B cell (primary cell): Measurements from ENCODE around the gene LRRC63. TPM values are rescaled to one million over a fixed set of nuclear protein-coding genes. Genes with fewer than 3 reads are reported as not detected.

Experiments used
- ATAC-seq: fragments of 200-7000 bp; cut with Tn5 transposase; one replicate; pipeline ENCODE4 v1.10.0; 2021; ENCODE audit warnings: low read depth, mild to moderate bottlenecking, moderate number of reproducible peaks, moderate library complexity
- CTCF ChIA-PET: fragments of 350-600 bp; sonication (Branson Sonifier 250); formaldehyde crosslinking; loops from one replicate; lab custom pipeline; 2021; ENCODE audit warnings: antibody characterized with exemption, inconsistent platforms; lab: Charles Lee
- POLR2A ChIA-PET: fragments of 350-600 bp; sonication (Branson Sonifier 250); formaldehyde crosslinking; loops from one replicate; lab custom pipeline; 2021; ENCODE audit warnings: antibody characterized with exemption; lab: Charles Lee
- DNase-seq: peaks from one replicate; pipeline ENCODE4 v3.0.0; 2013
- H2AFZ ChIP-seq: 2 replicates; pipeline ENCODE4 v1.6.1; 2012; ENCODE audit warnings: mild to moderate bottlenecking, low read depth, low read length; ENCODE audit not compliant: insufficient read depth, poor library complexity, severe bottlenecking
- H3K27ac ChIP-seq, 2 donors: 1 replicate in 1 of 2; 2 replicates in 1 of 2; pipeline ENCODE4 v1.5.1; 2012 to 2013; ENCODE audit warnings: low read length in 2 of 2, mild to moderate bottlenecking in 2 of 2, moderate library complexity in 1 of 2
- H3K27me3 ChIP-seq, 4 experiments: fragments of 200-600 bp in 1 of 4; sonication (generic) in 1 of 4; replicated peaks in 1 of 4; 1 replicate in 2 of 4; 2 replicates in 2 of 4; pipeline versions ENCODE4 v1.6.1 to v1.7.0; 2013 to 2016; ENCODE audit warnings: low read length in 3 of 4, mild to moderate bottlenecking in 2 of 4, mixed read lengths in 1 of 4, moderate library complexity in 1 of 4; ENCODE audit not compliant: insufficient read depth in 4 of 4, control insufficient read depth in 3 of 4; ENCODE audit errors: control extremely low read depth in 1 of 4
- H3K36me3 ChIP-seq, 2 experiments: replicated peaks in 1 of 2; 1 replicate in 1 of 2; 2 replicates in 1 of 2; pipeline versions ENCODE4 v1.6.1 to v1.7.1; 2013; ENCODE audit warnings: low read length in 1 of 2; ENCODE audit not compliant: insufficient read depth in 2 of 2, control insufficient read depth in 1 of 2; ENCODE audit errors: control extremely low read depth in 1 of 2, extremely low read depth in 1 of 2
- H3K4me1 ChIP-seq, 2 donors: fragments of 200-600 bp in 1 of 2; sonication (generic) in 1 of 2; 1 replicate in 1 of 2; 2 replicates in 1 of 2; pipeline versions ENCODE4 v1.5.1 to v1.6.1; 2013 to 2017; ENCODE audit warnings: low read length in 2 of 2; ENCODE audit not compliant: control insufficient read depth in 2 of 2, insufficient read depth in 2 of 2
- H3K4me2 ChIP-seq: replicated peaks from 2 replicates; pipeline ENCODE3; 2012; ENCODE audit warnings: mild to moderate bottlenecking, low read depth, low read length; ENCODE audit not compliant: poor library complexity, severe bottlenecking
- H3K4me3 ChIP-seq, 5 experiments: fragments of 200-600 bp in 1 of 5; sonication (generic) in 1 of 5; 1 replicate in 3 of 5; 2 replicates in 2 of 5; pipeline versions ENCODE4 v1.5.1 to v1.7.0; 2011 to 2016; ENCODE audit warnings: low read length in 4 of 5, mild to moderate bottlenecking in 4 of 5, low read depth in 2 of 5, control low read depth in 1 of 5, moderate library complexity in 1 of 5; ENCODE audit not compliant: insufficient read depth in 1 of 5; ENCODE audit errors: control extremely low read depth in 1 of 5, extremely low read depth in 1 of 5
- H3K79me2 ChIP-seq: fragments of 200-600 bp; sonication (generic); one replicate; pipeline ENCODE4 v1.6.0; 2016; ENCODE audit warnings: low read length; ENCODE audit not compliant: control insufficient read depth, insufficient read depth
- H3K9ac ChIP-seq: fragments of 200-600 bp; sonication (generic); 2 replicates; pipeline ENCODE4 v1.6.1; 2017; ENCODE audit warnings: mild to moderate bottlenecking, low read length, moderate library complexity
- H3K9me3 ChIP-seq, 3 donors: one replicate each; pipeline versions ENCODE4 v1.6.1 to v1.7.1; 2013; ENCODE audit warnings: low read length in 2 of 3; ENCODE audit not compliant: control insufficient read depth in 2 of 3, insufficient read depth in 1 of 3; ENCODE audit errors: control extremely low read depth in 1 of 3
- H4K20me1 ChIP-seq: 2 replicates; pipeline ENCODE4 v1.6.0; 2012; ENCODE audit warnings: mild to moderate bottlenecking, low read length; ENCODE audit not compliant: insufficient read depth, control insufficient read depth, poor library complexity, severe bottlenecking
- H3K27ac Mint-ChIP-seq: one replicate; pipeline ENCODE4 v1.8.0; 2021; ENCODE audit warnings: mixed read lengths
- H3K27me3 Mint-ChIP-seq: one replicate; pipeline ENCODE4 v1.8.0; 2021; ENCODE audit warnings: mixed read lengths
- H3K4me1 Mint-ChIP-seq: one replicate; pipeline ENCODE4 v1.8.0; 2021; ENCODE audit warnings: mixed read lengths
- H3K4me3 Mint-ChIP-seq: one replicate; pipeline ENCODE4 v1.8.0; 2021; ENCODE audit warnings: mixed read lengths
- H3K9me3 Mint-ChIP-seq: one replicate; pipeline ENCODE4 v1.8.0; 2022; ENCODE audit warnings: mixed read lengths; ENCODE audit not compliant: insufficient read depth
- EZH2 ChIP-seq: IDR thresholded peaks from 2 replicates; pipeline ENCODE4 v1.6.1; 2012; ENCODE audit warnings: borderline replicate concordance, low read depth, mild to moderate bottlenecking, moderate library complexity, low read length; ENCODE audit not compliant: insufficient read depth, poor library complexity, severe bottlenecking
- whole genome bisulfite sequencing: methylation state at CpG from one replicate; pipeline ENCODE4 v1.1.5; 2013; ENCODE audit warnings: missing lambda C conversion rate; ENCODE audit not compliant: insufficient coverage; 5-methylcytosine and 5-hydroxymethylcytosine counted together
- intact Hi-C: fragments of 100-400 bp; cut with micrococcal nuclease; formaldehyde crosslinking; loops from one replicate; pipeline ENCODE4 v1.10.0; 2022
- polyA plus RNA-seq: library from polyadenylated mRNA; depleted of rRNA; stranded (reverse); fragments of >200 nt; gene quantifications from 2 replicates; pipeline ENCODE4 v1.2.3, GENCODE V29; 2012
- total RNA-seq, 2 donors: library from RNA; stranded (reverse); fragments of 120-200 nt in 1 of 2; gene quantifications; 1 replicate in 1 of 2; 2 replicates in 1 of 2; pipeline versions ENCODE4 v1.2.3 to v1.2.4, GENCODE V29; 2013 to 2022
- TF ChIP-seq, protein P1 (sequence below): fragments of 200-600 bp; IDR thresholded peaks from one replicate; pipeline ENCODE4 v1.8.0; 2022; ENCODE audit warnings: antibody characterized with exemption, mild to moderate bottlenecking

Gene LRRC63
- total and polyA plus RNA-seq, 2 donors (not counting 1 experiment from before 2014, with no cell fraction given): 0.06 to 0.25 TPM

DNA sequence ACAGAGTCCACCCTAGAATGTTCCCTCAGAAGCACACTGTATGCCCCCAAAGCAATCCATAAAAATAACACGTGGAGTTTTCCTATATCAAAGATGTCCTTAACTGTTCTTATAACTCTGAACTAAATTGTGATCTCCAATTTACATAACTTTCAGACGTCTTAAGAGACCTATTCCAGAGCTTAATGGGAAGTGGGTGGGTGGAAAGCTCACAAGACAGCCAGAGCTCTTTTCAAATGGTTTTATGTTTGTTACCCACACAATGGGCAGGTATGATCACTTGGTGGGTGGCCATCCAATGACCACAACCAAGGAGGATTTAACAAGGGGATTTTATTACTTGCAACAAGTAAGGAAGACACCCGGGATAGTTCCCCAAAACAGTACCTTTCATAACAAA lies 81.7 kb downstream of the LRRC63 start:
- TF ChIP-seq, protein P1, sequence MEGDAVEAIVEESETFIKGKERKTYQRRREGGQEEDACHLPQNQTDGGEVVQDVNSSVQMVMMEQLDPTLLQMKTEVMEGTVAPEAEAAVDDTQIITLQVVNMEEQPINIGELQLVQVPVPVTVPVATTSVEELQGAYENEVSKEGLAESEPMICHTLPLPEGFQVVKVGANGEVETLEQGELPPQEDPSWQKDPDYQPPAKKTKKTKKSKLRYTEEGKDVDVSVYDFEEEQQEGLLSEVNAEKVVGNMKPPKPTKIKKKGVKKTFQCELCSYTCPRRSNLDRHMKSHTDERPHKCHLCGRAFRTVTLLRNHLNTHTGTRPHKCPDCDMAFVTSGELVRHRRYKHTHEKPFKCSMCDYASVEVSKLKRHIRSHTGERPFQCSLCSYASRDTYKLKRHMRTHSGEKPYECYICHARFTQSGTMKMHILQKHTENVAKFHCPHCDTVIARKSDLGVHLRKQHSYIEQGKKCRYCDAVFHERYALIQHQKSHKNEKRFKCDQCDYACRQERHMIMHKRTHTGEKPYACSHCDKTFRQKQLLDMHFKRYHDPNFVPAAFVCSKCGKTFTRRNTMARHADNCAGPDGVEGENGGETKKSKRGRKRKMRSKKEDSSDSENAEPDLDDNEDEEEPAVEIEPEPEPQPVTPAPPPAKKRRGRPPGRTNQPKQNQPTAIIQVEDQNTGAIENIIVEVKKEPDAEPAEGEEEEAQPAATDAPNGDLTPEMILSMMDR: no peak
- TF ChIP-seq EZH2: no peak
- ATAC-seq (no peak), DNase-seq (no peak)
- Histone ChIP-seq H2AFZ (no peak overlapping the region), H4K20me1 (no peaks in the 10 kb centered on the region), H3K27me3 (no peaks in the 10 kb centered on the region), H3K36me3 (no peaks in the 10 kb centered on the region), H3K4me1 (peaks cover 7 to 10% of the 10 kb centered on the region in 2 donors), H3K4me3 (no peak overlapping the region), H3K4me2 (no peak overlapping the region), H3K79me2 (no peaks in the 10 kb centered on the region), H3K9ac (no peak overlapping the region), H3K27ac (no peak overlapping the region), H3K9me3 (no peaks in the 10 kb centered on the region)
- no peaks in the 10 kb centered on the region for H3K9me3 Mint-ChIP-seq
- ChIA-PET POLR2A (no interaction called here), CTCF (interaction anchor here (1.0 to 1.3 kb wide), 2 partner anchors 17 to 167 kb away, joined by 4 read pairs; no protein-coding TSS in a partner anchor)
- intact Hi-C loops: no loop called here
- no CpG with 5 or more reads among the region's 3 CpGs for WGBS
- H3K4me1 Mint-ChIP-seq: peaks cover 14% of the 10 kb centered on the region
- H3K4me3 Mint-ChIP-seq: no peak overlapping the region
- no peaks in the 10 kb centered on the region for H3K27me3 Mint-ChIP-seq
- no peak overlapping the region for H3K27ac Mint-ChIP-seq

DNA sequence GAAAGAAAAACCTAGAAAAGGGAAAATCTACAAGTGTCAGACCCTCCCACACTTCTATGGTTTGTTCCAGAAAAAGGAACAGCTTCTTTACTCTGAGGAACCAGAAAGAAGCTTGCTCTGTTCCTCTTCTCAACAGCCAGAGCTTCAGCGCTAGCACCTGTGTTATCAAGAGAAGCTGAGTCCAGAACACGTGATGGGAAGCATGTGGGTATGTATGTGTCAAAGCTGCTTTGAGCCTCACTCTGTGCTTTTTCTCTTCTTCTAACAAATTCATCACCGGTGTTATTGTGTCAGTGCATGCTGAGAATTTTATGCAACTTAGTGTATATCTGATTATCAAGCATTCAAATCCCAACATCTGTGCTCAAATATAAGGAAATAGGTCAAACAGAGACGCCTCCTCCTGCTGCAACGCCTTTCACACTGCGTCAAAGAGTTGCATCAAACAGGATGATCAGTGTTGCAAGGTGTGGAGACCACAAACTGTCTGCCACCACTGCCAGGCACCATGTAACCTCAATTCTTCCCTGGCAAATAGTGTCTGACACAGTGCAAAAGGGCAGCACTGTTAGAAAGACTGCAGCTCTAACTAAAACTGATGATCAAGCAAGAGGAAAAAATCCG lies 83.9 kb downstream of the LRRC63 start:
- CTCF ChIA-PET: interaction anchor here (0.5 to 1.2 kb wide), 5 partner anchors 12 to 488 kb away, joined by 3 to 4 read pairs (median 3); no protein-coding TSS in a partner anchor
- Mint-ChIP-seq H3K27me3 (peaks cover 11% of the 10 kb centered on the region), H3K9me3 (peaks cover 3% of the 10 kb centered on the region), H3K27ac (peak overlapping the region; percentile 11), H3K4me1 (peaks cover 14% of the 10 kb centered on the region), H3K4me3 (peak overlapping the region; percentile 54)
- DNase-seq (peak; percentile 62), ATAC-seq (peak; percentile 82)
- H3K4me1 ChIP-seq: peaks cover 7 to 10% of the 10 kb centered on the region in 2 donors
- intact Hi-C loops: no loop called here
- peak overlapping the region; percentile 53 for H2AFZ ChIP-seq
- no peak for TF ChIP-seq EZH2
- TF ChIP-seq, protein P1: no peak
- peaks cover 0 to 6% (median 1%) of the 10 kb centered on the region in 3 donors for H3K9me3 ChIP-seq
- peak overlapping the region; percentile 40 for H3K4me2 ChIP-seq
- H3K79me2 ChIP-seq: no peaks in the 10 kb centered on the region
- POLR2A ChIA-PET: no interaction called here
- WGBS: 4% methylated on average over 3 of the region's 7 CpGs
- H3K27me3 ChIP-seq: no peaks in the 10 kb centered on the region
- no peaks in the 10 kb centered on the region for H4K20me1 ChIP-seq
- H3K27ac ChIP-seq: no peak overlapping the region
- no peak overlapping the region for H3K4me3 ChIP-seq
- H3K36me3 ChIP-seq: no peaks in the 10 kb centered on the region
- H3K9ac ChIP-seq: peak overlapping the region; percentile 8
